Ishikawa (cell line): ENCODE results near the gene MDN1.

Source experiments
- CEBPB ChIP-seq: IDR thresholded peaks from 2 replicates; pipeline ENCODE4 v1.6.1; 2012
- CREB1 ChIP-seq: IDR thresholded peaks from 2 replicates; pipeline ENCODE4 v1.6.1; 2012; ENCODE audit warnings: low read depth
- EGR1 ChIP-seq: IDR thresholded peaks from 2 replicates; pipeline ENCODE4 v1.6.1; 2012
- EP300 ChIP-seq: IDR thresholded peaks from 2 replicates; pipeline ENCODE4 v1.6.1; 2012; ENCODE audit warnings: borderline replicate concordance
- FOXM1 ChIP-seq: IDR thresholded peaks from 2 replicates; pipeline ENCODE4 v1.6.1; 2012; ENCODE audit warnings: low read depth, borderline replicate concordance
- NFIC ChIP-seq: IDR thresholded peaks from 2 replicates; pipeline ENCODE4 v1.6.1; 2012
- RAD21 ChIP-seq: IDR thresholded peaks from 2 replicates; pipeline ENCODE4 v1.6.1; 2012; ENCODE audit warnings: low read depth
- TAF1 ChIP-seq: IDR thresholded peaks from 2 replicates; pipeline ENCODE4 v1.6.1; 2012; ENCODE audit warnings: low read depth, mild to moderate bottlenecking
- TCF12 ChIP-seq: IDR thresholded peaks from 2 replicates; pipeline ENCODE4 v1.6.1; 2012; ENCODE audit warnings: low read depth
- TEAD4 ChIP-seq: IDR thresholded peaks from 2 replicates; pipeline ENCODE4 v1.6.1; 2012
- USF1 ChIP-seq: IDR thresholded peaks from 2 replicates; pipeline ENCODE4 v1.6.1; 2012
- YY1 ChIP-seq: IDR thresholded peaks from 2 replicates; pipeline ENCODE4 v1.6.1; 2012; ENCODE audit warnings: low read depth
- ZBTB7A ChIP-seq: IDR thresholded peaks from 2 replicates; pipeline ENCODE4 v1.6.1; 2012; ENCODE audit warnings: low read depth
- TF ChIP-seq, protein P1 (sequence below): IDR thresholded peaks from 2 replicates; pipeline ENCODE4 v1.6.1; 2012
- TF ChIP-seq, protein P2 (sequence below): IDR thresholded peaks from 2 replicates; pipeline ENCODE4 v1.6.1; 2012; ENCODE audit warnings: low read depth, mild to moderate bottlenecking

Gene MDN1

DNA sequence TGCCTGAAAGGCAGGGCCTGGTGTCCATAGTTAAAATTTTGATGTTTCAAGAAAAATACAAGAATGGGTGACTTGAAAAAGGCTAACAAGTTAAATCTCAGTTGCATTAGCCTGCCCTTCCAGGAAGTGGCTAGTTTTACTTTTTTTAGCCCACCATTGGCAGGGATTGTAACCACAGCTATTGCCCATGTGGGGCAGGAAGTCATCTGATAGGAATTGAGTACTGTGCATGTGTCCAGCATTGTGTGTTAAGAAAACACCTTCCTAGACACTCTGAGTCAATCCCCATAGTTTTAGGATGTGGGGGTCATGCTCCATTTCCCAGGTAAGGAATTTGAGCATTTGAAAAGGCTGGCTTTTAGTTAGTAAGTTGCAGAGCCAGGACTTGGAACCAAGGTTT is 207.9 kb downstream of the MDN1 start:
- TF ChIP-seq TEAD4 (no peak), EP300 (no peak), TCF12 (no peak), FOXM1 (no peak), TAF1 (no peak), CEBPB (no peak), EGR1 (no peak), RAD21 (no peak), YY1 (no peak), CREB1 (no peak)
- TF ChIP-seq, protein P1, sequence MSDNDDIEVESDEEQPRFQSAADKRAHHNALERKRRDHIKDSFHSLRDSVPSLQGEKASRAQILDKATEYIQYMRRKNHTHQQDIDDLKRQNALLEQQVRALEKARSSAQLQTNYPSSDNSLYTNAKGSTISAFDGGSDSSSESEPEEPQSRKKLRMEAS, result no peak

DNA sequence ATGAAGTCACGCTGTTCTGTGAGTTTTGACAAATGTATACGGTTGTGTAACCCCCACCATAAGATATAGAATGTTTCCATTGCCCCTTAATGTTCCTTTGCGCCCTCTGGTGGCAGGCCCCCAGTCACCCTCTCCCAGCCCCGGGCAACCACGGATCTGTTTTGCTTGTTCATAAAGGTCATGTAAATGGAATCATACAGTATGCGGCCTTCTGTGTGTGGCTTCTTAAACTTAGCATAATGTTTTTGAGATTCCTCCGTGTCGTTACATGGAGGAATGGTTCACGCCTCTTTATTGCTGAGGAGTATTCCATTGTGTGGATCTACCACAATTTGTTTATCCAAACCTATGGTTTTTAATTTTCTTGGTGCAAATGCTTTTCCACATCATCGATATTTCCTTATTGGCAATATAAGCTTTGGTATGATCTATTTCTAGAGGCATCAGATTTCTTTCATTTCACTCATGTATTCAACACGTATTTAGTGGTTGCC is 209.4 kb downstream of the MDN1 start:
- TF ChIP-seq NFIC, result no peak
- peak; percentile 71 for TF ChIP-seq RAD21
- TF ChIP-seq, protein P2, sequence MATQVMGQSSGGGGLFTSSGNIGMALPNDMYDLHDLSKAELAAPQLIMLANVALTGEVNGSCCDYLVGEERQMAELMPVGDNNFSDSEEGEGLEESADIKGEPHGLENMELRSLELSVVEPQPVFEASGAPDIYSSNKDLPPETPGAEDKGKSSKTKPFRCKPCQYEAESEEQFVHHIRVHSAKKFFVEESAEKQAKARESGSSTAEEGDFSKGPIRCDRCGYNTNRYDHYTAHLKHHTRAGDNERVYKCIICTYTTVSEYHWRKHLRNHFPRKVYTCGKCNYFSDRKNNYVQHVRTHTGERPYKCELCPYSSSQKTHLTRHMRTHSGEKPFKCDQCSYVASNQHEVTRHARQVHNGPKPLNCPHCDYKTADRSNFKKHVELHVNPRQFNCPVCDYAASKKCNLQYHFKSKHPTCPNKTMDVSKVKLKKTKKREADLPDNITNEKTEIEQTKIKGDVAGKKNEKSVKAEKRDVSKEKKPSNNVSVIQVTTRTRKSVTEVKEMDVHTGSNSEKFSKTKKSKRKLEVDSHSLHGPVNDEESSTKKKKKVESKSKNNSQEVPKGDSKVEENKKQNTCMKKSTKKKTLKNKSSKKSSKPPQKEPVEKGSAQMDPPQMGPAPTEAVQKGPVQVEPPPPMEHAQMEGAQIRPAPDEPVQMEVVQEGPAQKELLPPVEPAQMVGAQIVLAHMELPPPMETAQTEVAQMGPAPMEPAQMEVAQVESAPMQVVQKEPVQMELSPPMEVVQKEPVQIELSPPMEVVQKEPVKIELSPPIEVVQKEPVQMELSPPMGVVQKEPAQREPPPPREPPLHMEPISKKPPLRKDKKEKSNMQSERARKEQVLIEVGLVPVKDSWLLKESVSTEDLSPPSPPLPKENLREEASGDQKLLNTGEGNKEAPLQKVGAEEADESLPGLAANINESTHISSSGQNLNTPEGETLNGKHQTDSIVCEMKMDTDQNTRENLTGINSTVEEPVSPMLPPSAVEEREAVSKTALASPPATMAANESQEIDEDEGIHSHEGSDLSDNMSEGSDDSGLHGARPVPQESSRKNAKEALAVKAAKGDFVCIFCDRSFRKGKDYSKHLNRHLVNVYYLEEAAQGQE, result no peak
- TF ChIP-seq EGR1, result no peak
- no peak for TF ChIP-seq TAF1
- no peak for TF ChIP-seq TEAD4
- no peak for TF ChIP-seq CREB1

GRCh38 chr6:89605861-89606260 is 213.7 kb downstream of the MDN1 start:
- no peak for TF ChIP-seq EGR1
- no peak for TF ChIP-seq EP300
- no peak for TF ChIP-seq CEBPB
- no peak for TF ChIP-seq TEAD4
- no peak for TF ChIP-seq NFIC
- TF ChIP-seq YY1, result no peak
- TF ChIP-seq, protein P1, result no peak
- no peak for TF ChIP-seq USF1
- TF ChIP-seq TCF12, result no peak
- TF ChIP-seq FOXM1, result no peak
- no peak for TF ChIP-seq RAD21
- no peak for TF ChIP-seq ZBTB7A
- TF ChIP-seq CREB1, result no peak
- TF ChIP-seq, protein P2, result no peak
- TF ChIP-seq TAF1, result no peak

GRCh38 chr6:89604653-89605052 is 214.9 kb downstream of the MDN1 start:
- no peak for TF ChIP-seq TAF1

DNA sequence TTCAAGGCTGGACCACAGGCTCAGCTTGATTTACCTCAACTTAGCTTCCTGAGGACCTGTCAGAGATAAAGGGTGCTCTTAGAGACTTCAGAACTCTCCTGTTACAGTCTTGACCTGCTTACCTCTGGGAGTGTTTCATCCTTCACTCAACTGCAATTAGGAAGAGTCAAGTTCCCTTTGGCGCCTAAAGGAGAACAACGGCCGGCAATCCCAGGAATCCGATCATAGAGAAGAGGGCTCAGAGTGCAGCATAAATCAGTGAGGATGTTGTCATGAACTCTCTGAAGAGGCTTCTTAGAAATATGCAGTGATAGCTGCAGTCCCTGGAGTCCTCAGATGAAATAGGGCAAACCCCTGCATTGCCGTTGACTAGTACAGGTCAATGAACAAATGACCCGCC is 217.4 kb downstream of the MDN1 start:
- TF ChIP-seq EP300, result no peak

DNA sequence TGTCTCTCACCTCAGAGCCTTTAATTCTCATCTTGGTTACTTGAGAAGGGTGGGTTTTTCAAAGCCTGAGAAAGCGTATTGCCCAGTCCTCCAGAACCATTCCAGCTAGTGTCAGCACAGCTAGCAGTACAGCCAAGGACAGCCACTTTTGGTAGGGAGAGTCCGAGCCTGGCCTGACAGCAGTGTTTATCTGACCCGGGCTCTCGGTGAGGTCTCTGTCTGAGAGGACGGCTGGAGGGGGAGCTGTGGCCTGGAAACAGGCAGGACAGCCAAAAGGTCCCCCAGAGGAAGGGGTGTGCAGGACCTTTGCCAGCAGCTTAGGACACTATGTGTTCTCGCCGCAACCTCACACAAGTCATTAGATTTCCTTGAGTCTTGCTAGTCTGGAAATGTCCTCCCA is 219.9 kb downstream of the MDN1 start:
- TF ChIP-seq YY1 (no peak), TCF12 (no peak), CEBPB (no peak), RAD21 (no peak), NFIC (no peak), TEAD4 (no peak), EP300 (no peak), ZBTB7A (no peak), CREB1 (no peak), EGR1 (no peak), USF1 (no peak)
- TF ChIP-seq, protein P2, result no peak
- TF ChIP-seq, protein P1, result no peak
